ENCODE data around the gene FTCDNL1. TPM values are rescaled to one million over a fixed set of nuclear protein-coding genes. Genes with fewer than 3 reads are reported as not detected.

FTCDNL1 gene
- total RNA-seq, 2 donors from 2014 or later: 0.70 to 1.5 TPM

- Mint-ChIP-seq H3K4me1 (no peaks in the 10 kb centered on the region), H3K9me3 (no peaks in the 10 kb centered on the region), H3K27me3 (ENCODE audit: insufficient read depth) (no peaks in the 10 kb centered on the region), H3K27ac (no peak overlapping the region), H3K36me3 (ENCODE audit: low read depth) (no peaks in the 10 kb centered on the region), H3K4me3 (no peak overlapping the region)
- H3K4me3 ChIP-seq (ENCODE audit: low read length): no peak overlapping the region
- TF ChIP-seq CTCF (conservative IDR thresholded peaks at IDR 0.05): no peak
- H3K9me3 ChIP-seq (ENCODE audit: control insufficient read depth, low read length): no peaks in the 10 kb centered on the region
- DNase-seq: no peak
- H3K27me3 ChIP-seq (ENCODE audit: control insufficient read depth, insufficient read depth, low read length, poor library complexity, severe bottlenecking): no peaks in the 10 kb centered on the region
- H3K4me1 ChIP-seq (ENCODE audit: control insufficient read depth, insufficient read depth, low read length): no peaks in the 10 kb centered on the region
- no peaks in the 10 kb centered on the region for H3K36me3 ChIP-seq (ENCODE audit: control insufficient read depth, insufficient read depth, low read length)
- no peak overlapping the region for H3K27ac ChIP-seq (ENCODE audit: low read depth, low read length)
- no peak overlapping the region for H3K9ac ChIP-seq (ENCODE audit: extremely low read depth, low read length, poor library complexity, severe bottlenecking)
Measured at GRCh38 chr2:199814817-199815211, 36.2 kb downstream of the FTCDNL1 start.

GRCh38 chr2:199814101-199814816 is 36.7 kb downstream of the FTCDNL1 start:
- Mint-ChIP-seq H3K27ac (no peak overlapping the region), H3K36me3 (ENCODE audit: low read depth) (no peaks in the 10 kb centered on the region), H3K4me3 (no peak overlapping the region), H3K9me3 (no peaks in the 10 kb centered on the region), H3K4me1 (no peaks in the 10 kb centered on the region), H3K27me3 (ENCODE audit: insufficient read depth) (no peaks in the 10 kb centered on the region)
- no peak for DNase-seq
- Histone ChIP-seq H3K9me3 (ENCODE audit: control insufficient read depth, low read length) (no peaks in the 10 kb centered on the region), H3K36me3 (ENCODE audit: control insufficient read depth, insufficient read depth, low read length) (no peaks in the 10 kb centered on the region), H3K27ac (ENCODE audit: low read depth, low read length) (no peak overlapping the region), H3K27me3 (ENCODE audit: control insufficient read depth, insufficient read depth, low read length, poor library complexity, severe bottlenecking) (no peaks in the 10 kb centered on the region), H3K9ac (ENCODE audit: extremely low read depth, low read length, poor library complexity, severe bottlenecking) (no peak overlapping the region), H3K4me1 (ENCODE audit: control insufficient read depth, insufficient read depth, low read length) (no peaks in the 10 kb centered on the region), H3K4me3 (ENCODE audit: low read length) (no peak overlapping the region)
- 84 to 87% methylated on average over 4 to 5 of the region's 6 CpGs for WGBS, 2 experiments (ENCODE audit: insufficient coverage in 1 of 2, insufficient read length in 1 of 2)
- TF ChIP-seq CTCF (conservative IDR thresholded peaks at IDR 0.05): no peak

GRCh38 chr2:199812493-199812892 is 38.5 kb downstream of the FTCDNL1 start:
- H3K4me3 Mint-ChIP-seq: no peak overlapping the region

More at GRCh38 chr2:199812493-199812892, 38.5 kb downstream of the FTCDNL1 start:
- no peaks in the 10 kb centered on the region for H3K36me3 Mint-ChIP-seq (ENCODE audit: low read depth)
- Histone ChIP-seq H3K9ac (ENCODE audit: extremely low read depth, low read length, poor library complexity, severe bottlenecking) (no peak overlapping the region), H3K36me3 (ENCODE audit: control insufficient read depth, insufficient read depth, low read length) (no peaks in the 10 kb centered on the region), H3K4me1 (ENCODE audit: control insufficient read depth, insufficient read depth, low read length) (no peaks in the 10 kb centered on the region), H3K27me3 (ENCODE audit: control insufficient read depth, insufficient read depth, low read length, poor library complexity, severe bottlenecking) (no peaks in the 10 kb centered on the region), H3K27ac (ENCODE audit: low read depth, low read length) (no peak overlapping the region), H3K4me3 (ENCODE audit: low read length) (no peak overlapping the region), H3K9me3 (ENCODE audit: control insufficient read depth, low read length) (peaks cover 10% of the 10 kb centered on the region)
- peaks cover 11% of the 10 kb centered on the region for H3K9me3 Mint-ChIP-seq
- no peak for DNase-seq
- H3K27ac Mint-ChIP-seq: no peak overlapping the region
- H3K27me3 Mint-ChIP-seq (ENCODE audit: insufficient read depth): no peaks in the 10 kb centered on the region
- no peaks in the 10 kb centered on the region for H3K4me1 Mint-ChIP-seq
- 85% methylated on average over 6 of the region's 8 CpGs; no CpG with 5 or more reads in 1 of the 2 experiments for WGBS, 2 experiments (ENCODE audit: insufficient coverage in 1 of 2, insufficient read length in 1 of 2)
- no peak for TF ChIP-seq CTCF (conservative IDR thresholded peaks at IDR 0.05)

All from endodermal cell (in vitro differentiated cells).